ENCODE measurements around the gene UNC79. TPM values are rescaled to one million over a fixed set of nuclear protein-coding genes. Genes with fewer than 3 reads are reported as not detected.

UNC79 gene
- total RNA-seq, 1 experiment from 2014 or later = 0.05 TPM

DNA sequence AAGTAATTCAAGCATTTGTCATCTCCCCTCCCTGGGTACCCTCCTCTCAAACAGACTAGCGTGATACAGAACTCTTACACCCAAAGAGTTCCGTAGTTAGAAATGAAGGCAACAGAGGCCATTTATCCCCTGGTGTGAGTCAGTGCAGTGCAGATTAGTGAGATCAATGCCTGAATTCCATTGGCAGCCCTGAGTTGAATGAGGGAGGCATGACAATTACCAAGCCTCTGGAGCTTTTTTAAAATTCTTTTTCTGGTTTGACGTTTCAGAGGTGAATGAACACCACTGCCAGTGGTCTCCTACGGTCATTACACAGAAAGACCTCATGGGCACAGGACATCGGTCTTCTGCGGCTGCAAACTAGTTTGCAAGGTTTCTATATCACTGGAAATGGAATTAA is 263.2 kb downstream of the UNC79 start:
- no TSS peak for BruUV-seq (replicated peaks)
- Histone ChIP-seq H3K4me3 (ENCODE audit: low read depth in 2 of 2, low read length in 2 of 2) (no peak overlapping the region), H3K27me3 (ENCODE audit: control insufficient read depth, insufficient read depth, low read length) (peaks cover 4% of the 10 kb centered on the region), H3K27ac (ENCODE audit: low read length) (no peak overlapping the region), H3K36me3 (ENCODE audit: control insufficient read depth, insufficient read depth, low read length) (no peaks in the 10 kb centered on the region), H3K9me3 (ENCODE audit: control insufficient read depth, insufficient read depth, low read depth, low read length) (no peaks in the 10 kb centered on the region), H3K4me1 (ENCODE audit: control insufficient read depth, insufficient read depth, low read length) (no peaks in the 10 kb centered on the region)
- CTCF ChIA-PET = no interaction called here
- intact Hi-C loops (cut with micrococcal nuclease; ENCODE audit: unreplicated experiment) = no loop called here
- in situ Hi-C loops (cut with HindIII; ENCODE audit: low pct_unique_long_range_greater_than_20kb, low sequenced_read_pairs) = no loop called here
- DNase-seq (ENCODE audit: low read depth, low spot score) (no peak), ATAC-seq (no peak)
- POLR2A ChIA-PET = no interaction called here
- TF ChIP-seq, protein P1, sequence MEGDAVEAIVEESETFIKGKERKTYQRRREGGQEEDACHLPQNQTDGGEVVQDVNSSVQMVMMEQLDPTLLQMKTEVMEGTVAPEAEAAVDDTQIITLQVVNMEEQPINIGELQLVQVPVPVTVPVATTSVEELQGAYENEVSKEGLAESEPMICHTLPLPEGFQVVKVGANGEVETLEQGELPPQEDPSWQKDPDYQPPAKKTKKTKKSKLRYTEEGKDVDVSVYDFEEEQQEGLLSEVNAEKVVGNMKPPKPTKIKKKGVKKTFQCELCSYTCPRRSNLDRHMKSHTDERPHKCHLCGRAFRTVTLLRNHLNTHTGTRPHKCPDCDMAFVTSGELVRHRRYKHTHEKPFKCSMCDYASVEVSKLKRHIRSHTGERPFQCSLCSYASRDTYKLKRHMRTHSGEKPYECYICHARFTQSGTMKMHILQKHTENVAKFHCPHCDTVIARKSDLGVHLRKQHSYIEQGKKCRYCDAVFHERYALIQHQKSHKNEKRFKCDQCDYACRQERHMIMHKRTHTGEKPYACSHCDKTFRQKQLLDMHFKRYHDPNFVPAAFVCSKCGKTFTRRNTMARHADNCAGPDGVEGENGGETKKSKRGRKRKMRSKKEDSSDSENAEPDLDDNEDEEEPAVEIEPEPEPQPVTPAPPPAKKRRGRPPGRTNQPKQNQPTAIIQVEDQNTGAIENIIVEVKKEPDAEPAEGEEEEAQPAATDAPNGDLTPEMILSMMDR (IDR thresholded peaks at IDR 0.05) = no peak
- no peak for TF ChIP-seq POLR2AphosphoS5 (IDR thresholded peaks at IDR 0.05; ENCODE audit: low read depth, low read length)
- TF ChIP-seq, protein P2, sequence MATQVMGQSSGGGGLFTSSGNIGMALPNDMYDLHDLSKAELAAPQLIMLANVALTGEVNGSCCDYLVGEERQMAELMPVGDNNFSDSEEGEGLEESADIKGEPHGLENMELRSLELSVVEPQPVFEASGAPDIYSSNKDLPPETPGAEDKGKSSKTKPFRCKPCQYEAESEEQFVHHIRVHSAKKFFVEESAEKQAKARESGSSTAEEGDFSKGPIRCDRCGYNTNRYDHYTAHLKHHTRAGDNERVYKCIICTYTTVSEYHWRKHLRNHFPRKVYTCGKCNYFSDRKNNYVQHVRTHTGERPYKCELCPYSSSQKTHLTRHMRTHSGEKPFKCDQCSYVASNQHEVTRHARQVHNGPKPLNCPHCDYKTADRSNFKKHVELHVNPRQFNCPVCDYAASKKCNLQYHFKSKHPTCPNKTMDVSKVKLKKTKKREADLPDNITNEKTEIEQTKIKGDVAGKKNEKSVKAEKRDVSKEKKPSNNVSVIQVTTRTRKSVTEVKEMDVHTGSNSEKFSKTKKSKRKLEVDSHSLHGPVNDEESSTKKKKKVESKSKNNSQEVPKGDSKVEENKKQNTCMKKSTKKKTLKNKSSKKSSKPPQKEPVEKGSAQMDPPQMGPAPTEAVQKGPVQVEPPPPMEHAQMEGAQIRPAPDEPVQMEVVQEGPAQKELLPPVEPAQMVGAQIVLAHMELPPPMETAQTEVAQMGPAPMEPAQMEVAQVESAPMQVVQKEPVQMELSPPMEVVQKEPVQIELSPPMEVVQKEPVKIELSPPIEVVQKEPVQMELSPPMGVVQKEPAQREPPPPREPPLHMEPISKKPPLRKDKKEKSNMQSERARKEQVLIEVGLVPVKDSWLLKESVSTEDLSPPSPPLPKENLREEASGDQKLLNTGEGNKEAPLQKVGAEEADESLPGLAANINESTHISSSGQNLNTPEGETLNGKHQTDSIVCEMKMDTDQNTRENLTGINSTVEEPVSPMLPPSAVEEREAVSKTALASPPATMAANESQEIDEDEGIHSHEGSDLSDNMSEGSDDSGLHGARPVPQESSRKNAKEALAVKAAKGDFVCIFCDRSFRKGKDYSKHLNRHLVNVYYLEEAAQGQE (IDR thresholded peaks at IDR 0.05; ENCODE audit: insufficient read depth in 1 of 2, low read depth in 2 of 2, low read length in 1 of 2) = no peak
- no peak for TF ChIP-seq TCF7L2 (IDR thresholded peaks at IDR 0.05; ENCODE audit: low read depth, low read length)
- TF ChIP-seq SIN3A (IDR thresholded peaks at IDR 0.05; ENCODE audit: borderline replicate concordance, insufficient read depth, low read depth, low read length) = no peak

DNA sequence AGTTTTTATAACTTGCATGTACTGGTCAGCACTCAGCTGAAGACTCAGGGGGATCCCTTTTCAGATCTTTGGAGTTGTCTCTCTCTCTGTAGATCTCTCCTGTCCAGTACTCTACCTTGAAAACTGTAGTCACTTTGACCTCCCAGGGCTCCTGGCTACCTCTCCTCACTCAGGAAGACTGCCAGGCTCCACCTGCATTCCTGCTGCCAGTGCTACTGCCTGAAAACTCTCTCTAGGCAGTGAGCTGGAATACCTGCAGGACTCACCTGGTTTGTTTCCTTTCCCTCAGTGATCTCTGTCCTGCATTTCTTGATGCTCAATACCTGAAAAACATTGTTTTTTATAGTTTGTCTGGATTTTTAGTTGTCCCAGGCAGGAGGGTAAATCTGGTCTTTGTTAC is 270.2 kb downstream of the UNC79 start:
- in situ Hi-C loops (cut with HindIII; ENCODE audit: low pct_unique_long_range_greater_than_20kb, low sequenced_read_pairs) = no loop called here
- CTCF ChIA-PET = interaction anchor here (0.6 kb wide), 1 partner anchor 25 kb away, joined by 3 read pairs; no protein-coding TSS in a partner anchor
- no TSS peak for BruUV-seq (replicated peaks)

More for the DNA sequence above, 270.2 kb downstream of the UNC79 start:
- no peaks in the 10 kb centered on the region for H3K4me1 ChIP-seq (ENCODE audit: control insufficient read depth, insufficient read depth, low read length)
- no peaks in the 10 kb centered on the region for H3K27me3 ChIP-seq (ENCODE audit: control insufficient read depth, insufficient read depth, low read length)
- H3K36me3 ChIP-seq (ENCODE audit: control insufficient read depth, insufficient read depth, low read length) = no peaks in the 10 kb centered on the region
- intact Hi-C loops (cut with micrococcal nuclease; ENCODE audit: unreplicated experiment) = no loop called here
- ATAC-seq (no peak), DNase-seq (ENCODE audit: low read depth, low spot score) (no peak)
- TF ChIP-seq, protein P1 (IDR thresholded peaks at IDR 0.05) = no peak
- H3K9me3 ChIP-seq (ENCODE audit: control insufficient read depth, insufficient read depth, low read depth, low read length) = no peaks in the 10 kb centered on the region
- H3K27ac ChIP-seq (ENCODE audit: low read length) = no peak overlapping the region
- no peak overlapping the region for H3K4me3 ChIP-seq (ENCODE audit: low read depth in 2 of 2, low read length in 2 of 2)
- POLR2A ChIA-PET = no interaction called here
